ENCODE measurements around the gene SLC5A2. TPM values are rescaled to one million over a fixed set of nuclear protein-coding genes. Genes with fewer than 3 reads are reported as not detected.
A peak's percentile ranks its signal among the peaks of the same experiment; 100 is the strongest.

SLC5A2 gene
- total and polyA plus RNA-seq, 2 of the 13 experiments (the other 11 are each of a cell fraction or from before 2014, with no cell fraction given): 0.24 to 0.97 TPM

DNA sequence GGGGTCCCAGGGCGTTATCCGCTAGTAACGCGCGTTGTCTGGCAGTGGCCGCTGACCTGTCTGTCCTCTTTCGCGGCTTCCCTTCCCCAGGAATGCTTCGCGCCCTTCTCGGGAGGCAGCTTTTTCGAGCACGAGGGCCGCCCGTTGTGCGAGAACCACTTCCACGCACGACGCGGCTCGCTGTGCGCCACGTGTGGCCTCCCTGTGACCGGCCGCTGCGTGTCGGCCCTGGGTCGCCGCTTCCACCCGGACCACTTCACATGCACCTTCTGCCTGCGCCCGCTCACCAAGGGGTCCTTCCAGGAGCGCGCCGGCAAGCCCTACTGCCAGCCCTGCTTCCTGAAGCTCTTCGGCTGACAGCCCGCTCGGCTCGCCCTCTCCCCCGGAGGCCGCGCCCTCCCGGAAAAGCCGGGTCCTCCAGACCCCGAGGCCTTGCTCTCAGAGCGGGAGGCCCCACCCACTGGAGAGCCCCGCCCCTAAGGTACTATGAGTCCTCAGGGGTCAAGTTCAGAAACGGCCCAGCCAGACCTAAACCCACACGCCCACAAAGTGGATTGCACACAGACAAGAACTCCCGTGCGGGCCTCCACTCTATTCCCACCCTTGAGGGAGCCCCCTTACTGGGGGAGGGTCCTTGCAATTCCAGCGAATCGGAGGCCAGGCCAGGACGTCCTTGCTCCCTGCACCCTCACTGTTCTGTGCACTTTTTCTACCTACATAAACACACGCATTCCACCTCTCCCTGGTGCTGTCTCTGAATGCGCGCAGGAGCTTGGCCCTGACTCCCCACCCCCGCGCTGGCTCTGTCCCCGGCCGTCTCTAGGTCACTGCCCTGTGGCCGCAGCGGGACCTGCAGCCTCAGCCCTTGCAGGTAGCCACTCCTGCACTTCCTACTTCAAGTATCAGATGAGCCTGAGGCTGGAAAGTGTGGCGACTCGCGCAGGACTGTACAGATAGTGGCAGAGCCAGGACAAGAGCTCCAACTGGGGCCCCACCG lies 5.4 kb upstream of the SLC5A2 start (continued):
- TF ChIP-seq THAP7 (CRISPR knock-in tag; IDR thresholded peaks at IDR 0.05): peak; percentile 74; the same call in 1 of the 2 replicates
- TF ChIP-seq ZMYM3 (CRISPR knock-in tag; IDR thresholded peaks at IDR 0.05): peak; percentile 67
- TF ChIP-seq ATF2 (CRISPR knock-in tag; IDR thresholded peaks at IDR 0.05): peak; percentile 9; the same call in 1 of the 2 replicates
- TF ChIP-seq HOXA5 (CRISPR knock-in tag; IDR thresholded peaks at IDR 0.05): 0 out of 2 replicates have a peak, but pooled peaks have one; percentile 38
- TF ChIP-seq JARID2 (CRISPR knock-in tag; IDR thresholded peaks at IDR 0.05; ENCODE audit: insufficient replicate concordance): peak; percentile 79
- TF ChIP-seq U2AF1 (optimal IDR thresholded peaks at IDR 0.05; ENCODE audit: low read depth, low read length): peak; percentile 95
- peak; percentile 25; the same call in 1 of the 2 replicates for TF ChIP-seq ZFP1 (CRISPR knock-in tag; IDR thresholded peaks at IDR 0.05)
- no peak; the same call in 1 of the 2 replicates for TF ChIP-seq GATAD1 (CRISPR knock-in tag; IDR thresholded peaks at IDR 0.05)
- TF ChIP-seq KDM5A (IDR thresholded peaks at IDR 0.05; ENCODE audit: borderline replicate concordance, low read length): no peak; the same call in 1 of the 2 replicates
- 0 out of 2 replicates have a peak, but pooled peaks have one; percentile 17 for TF ChIP-seq ZNF430 (CRISPR knock-in tag; IDR thresholded peaks at IDR 0.05)
- TF ChIP-seq MZF1 (CRISPR knock-in tag; IDR thresholded peaks at IDR 0.05; ENCODE audit: borderline replicate concordance): no peak
- peak; percentile 51 for TF ChIP-seq FOXK1 (CRISPR knock-in tag; IDR thresholded peaks at IDR 0.05; ENCODE audit: borderline replicate concordance, low read depth)
- TF ChIP-seq, protein P1, sequence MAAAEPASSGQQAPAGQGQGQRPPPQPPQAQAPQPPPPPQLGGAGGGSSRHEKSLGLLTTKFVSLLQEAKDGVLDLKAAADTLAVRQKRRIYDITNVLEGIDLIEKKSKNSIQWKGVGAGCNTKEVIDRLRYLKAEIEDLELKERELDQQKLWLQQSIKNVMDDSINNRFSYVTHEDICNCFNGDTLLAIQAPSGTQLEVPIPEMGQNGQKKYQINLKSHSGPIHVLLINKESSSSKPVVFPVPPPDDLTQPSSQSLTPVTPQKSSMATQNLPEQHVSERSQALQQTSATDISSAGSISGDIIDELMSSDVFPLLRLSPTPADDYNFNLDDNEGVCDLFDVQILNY (CRISPR knock-in tag; conservative IDR thresholded peaks at IDR 0.05): peak; percentile 63; the same call in 1 of the 2 replicates
- TF ChIP-seq, protein P2, sequence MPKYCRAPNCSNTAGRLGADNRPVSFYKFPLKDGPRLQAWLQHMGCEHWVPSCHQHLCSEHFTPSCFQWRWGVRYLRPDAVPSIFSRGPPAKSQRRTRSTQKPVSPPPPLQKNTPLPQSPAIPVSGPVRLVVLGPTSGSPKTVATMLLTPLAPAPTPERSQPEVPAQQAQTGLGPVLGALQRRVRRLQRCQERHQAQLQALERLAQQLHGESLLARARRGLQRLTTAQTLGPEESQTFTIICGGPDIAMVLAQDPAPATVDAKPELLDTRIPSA (CRISPR knock-in tag; IDR thresholded peaks at IDR 0.05; ENCODE audit: borderline replicate concordance): peak; percentile 87
- no peak for TF ChIP-seq ZNF224 (CRISPR knock-in tag; IDR thresholded peaks at IDR 0.05)
- TF ChIP-seq ZNF256 (CRISPR knock-in tag; conservative IDR thresholded peaks at IDR 0.05): 0 out of 2 replicates have a peak, but pooled peaks have one; percentile 17
- TF ChIP-seq CHCHD3 (CRISPR knock-in tag; IDR thresholded peaks at IDR 0.05): no peak; the same call in 1 of the 2 replicates
- peak; percentile 88 for TF ChIP-seq ERF (CRISPR knock-in tag; IDR thresholded peaks at IDR 0.05)
- peak; percentile 62; the same call in 1 of the 2 replicates for TF ChIP-seq ZNF280B (CRISPR knock-in tag; IDR thresholded peaks at IDR 0.05; ENCODE audit: borderline replicate concordance)
- 0 out of 2 replicates have a peak, but pooled peaks have one; percentile 32 for TF ChIP-seq HNRNPL (IDR thresholded peaks at IDR 0.05; ENCODE audit: low read depth, low read length)
- peak; percentile 59; the same call in 1 of the 2 replicates for TF ChIP-seq MAFG (CRISPR knock-in tag; IDR thresholded peaks at IDR 0.05)
